H9 (cell line): Measurements from ENCODE around the gene ETV3L. TPM values are rescaled to one million over a fixed set of nuclear protein-coding genes. Genes with fewer than 3 reads are reported as not detected.

ENCODE experiments used
- DNase-seq: peaks from one replicate; pipeline ENCODE4 v3.0.0-alpha.2; 2017
- H2AFZ ChIP-seq: one replicate; pipeline ENCODE4 v1.6.1; 2013; ENCODE audit warnings: mild to moderate bottlenecking, low read length, control low read depth, moderate library complexity
- H2AK5ac ChIP-seq: 2 replicates; pipeline ENCODE4 v1.6.1; 2013; ENCODE audit warnings: low read length, control low read depth, mixed read lengths; ENCODE audit not compliant: insufficient read length
- H2BK120ac ChIP-seq: one replicate; pipeline ENCODE4 v1.6.1; 2013; ENCODE audit warnings: low read depth, mild to moderate bottlenecking, low read length, control low read depth, inconsistent platforms; ENCODE audit not compliant: poor library complexity, severe bottlenecking
- H2BK12ac ChIP-seq: 2 replicates; pipeline ENCODE4 v1.6.1; 2013; ENCODE audit warnings: low read length, control low read depth, mixed read lengths, low read depth; ENCODE audit not compliant: insufficient read length
- H2BK15ac ChIP-seq: 2 replicates; pipeline ENCODE4 v1.6.1; 2013; ENCODE audit warnings: low read depth, low read length, control low read depth
- H2BK20ac ChIP-seq: one replicate; pipeline ENCODE4 v1.6.1; 2013; ENCODE audit warnings: low read depth, mild to moderate bottlenecking, low read length, control low read depth, inconsistent platforms; ENCODE audit not compliant: poor library complexity, severe bottlenecking
- H2BK5ac ChIP-seq: 2 replicates; pipeline ENCODE4 v1.6.1; 2013; ENCODE audit warnings: low read length, control low read depth, mixed read lengths; ENCODE audit not compliant: insufficient read length
- H3K14ac ChIP-seq: 2 replicates; pipeline ENCODE4 v1.6.1; 2013; ENCODE audit warnings: low read length, control low read depth; ENCODE audit not compliant: insufficient read depth
- H3K18ac ChIP-seq: 2 replicates; pipeline ENCODE4 v1.6.1; 2013; ENCODE audit warnings: low read depth, mild to moderate bottlenecking, mixed read lengths, low read length, control low read depth; ENCODE audit not compliant: insufficient read length
- H3K23ac ChIP-seq: 2 replicates; pipeline ENCODE4 v1.6.1; 2013; ENCODE audit warnings: low read length, control low read depth, mixed read lengths, low read depth; ENCODE audit not compliant: insufficient read length
- H3K23me2 ChIP-seq: 2 replicates; pipeline ENCODE4 v1.6.1; 2013; ENCODE audit warnings: low read depth, mild to moderate bottlenecking, mixed read lengths, low read length, control low read depth; ENCODE audit not compliant: insufficient read length, poor library complexity, severe bottlenecking
- H3K27ac ChIP-seq: 2 replicates; pipeline ENCODE4 v1.5.1; 2013; ENCODE audit warnings: low read length, control low read depth, mixed read lengths, low read depth; ENCODE audit not compliant: insufficient read length
- H3K27me3 ChIP-seq: 2 replicates; pipeline ENCODE4 v1.6.1; 2013; ENCODE audit warnings: low read length, control low read depth, inconsistent platforms; ENCODE audit not compliant: insufficient read depth
- H3K4ac ChIP-seq: 2 replicates; pipeline ENCODE4 v1.6.1; 2013; ENCODE audit warnings: low read depth, mild to moderate bottlenecking, control low read depth, inconsistent platforms, low read length, moderate library complexity
- H3K4me1 ChIP-seq: 2 replicates; pipeline ENCODE4 v1.6.1; 2013; ENCODE audit warnings: low read length, control low read depth, inconsistent platforms; ENCODE audit not compliant: insufficient read depth
- H3K4me2 ChIP-seq: 2 replicates; pipeline ENCODE4 v1.6.1; 2013; ENCODE audit warnings: low read length, control low read depth, mixed read lengths; ENCODE audit not compliant: insufficient read length, insufficient read depth
- H3K56ac ChIP-seq: 2 replicates; pipeline ENCODE4 v1.6.1; 2013; ENCODE audit warnings: low read depth, mild to moderate bottlenecking, mixed read lengths, low read length, control low read depth; ENCODE audit not compliant: insufficient read length
- H3K79me1 ChIP-seq: 2 replicates; pipeline ENCODE4 v1.6.1; 2013; ENCODE audit warnings: low read depth, mild to moderate bottlenecking, moderate library complexity, low read length, control low read depth, inconsistent platforms; ENCODE audit not compliant: insufficient read depth, poor library complexity, severe bottlenecking
- H3K79me2 ChIP-seq: 2 replicates; pipeline ENCODE4 v1.6.1; 2013; ENCODE audit warnings: low read length, control low read depth, inconsistent platforms; ENCODE audit not compliant: insufficient read depth
- H3K9ac ChIP-seq: 2 replicates; pipeline ENCODE4 v1.6.1; 2013; ENCODE audit warnings: low read length, control low read depth, mixed read lengths; ENCODE audit not compliant: insufficient read length; ENCODE audit errors: extremely low read depth
- H3K9me3 ChIP-seq: one replicate; pipeline ENCODE4 v1.6.1; 2013; ENCODE audit warnings: low read depth, low read length, inconsistent platforms; ENCODE audit not compliant: control insufficient read depth
- H3T11ph ChIP-seq: one replicate; pipeline ENCODE4 v1.6.1; 2013; ENCODE audit warnings: mild to moderate bottlenecking, low read length, control low read depth, inconsistent platforms
- H4K20me1 ChIP-seq: one replicate; pipeline ENCODE4 v1.6.1; 2013; ENCODE audit not compliant: control insufficient read depth, insufficient read length, insufficient read depth
- H4K5ac ChIP-seq: 2 replicates; pipeline ENCODE4 v1.6.1; 2013; ENCODE audit warnings: low read depth, mild to moderate bottlenecking, mixed read lengths, low read length, control low read depth; ENCODE audit not compliant: insufficient read length
- H4K8ac ChIP-seq: replicated peaks from 2 replicates; pipeline ENCODE4 v1.6.1; 2013; ENCODE audit warnings: low read length, control low read depth, mixed read lengths, low read depth; ENCODE audit not compliant: insufficient read length
- H4K91ac ChIP-seq: 2 replicates; pipeline ENCODE4 v1.6.1; 2013; ENCODE audit warnings: low read depth, mild to moderate bottlenecking, moderate library complexity, mixed read lengths, low read length, control low read depth; ENCODE audit not compliant: insufficient read length
- H3K27ac Mint-ChIP-seq, 3 experiments: 2 replicates in 2 of 3; 3 replicates in 1 of 3; pipeline ENCODE4 v1.8.0; 2020 to 2021; ENCODE audit warnings: mixed read lengths in 3 of 3, mild to moderate bottlenecking in 1 of 3, moderate library complexity in 1 of 3
- H3K27me3 Mint-ChIP-seq: 2 replicates; pipeline ENCODE4 v1.8.0; 2021; ENCODE audit warnings: low read depth, mild to moderate bottlenecking, moderate library complexity, mixed read lengths
- H3K36me3 Mint-ChIP-seq, 3 experiments: 2 replicates in 2 of 3; 3 replicates in 1 of 3; pipeline ENCODE4 v1.8.0; 2020 to 2021; ENCODE audit warnings: low read depth in 3 of 3, mixed read lengths in 3 of 3; ENCODE audit not compliant: insufficient read depth in 1 of 3
- H3K4me1 Mint-ChIP-seq, 2 experiments: 2 replicates each; pipeline ENCODE4 v1.8.0; 2020; ENCODE audit warnings: mixed read lengths in 2 of 2
- H3K4me3 Mint-ChIP-seq, 2 experiments: 2 replicates in 1 of 2; 3 replicates in 1 of 2; pipeline ENCODE4 v1.8.0; 2020 to 2021; ENCODE audit warnings: mild to moderate bottlenecking in 2 of 2, mixed read lengths in 2 of 2, moderate library complexity in 1 of 2
- H3K9me3 Mint-ChIP-seq, 2 experiments: 2 replicates in 1 of 2; 3 replicates in 1 of 2; pipeline ENCODE4 v1.8.0; 2020; ENCODE audit warnings: mild to moderate bottlenecking in 2 of 2, mixed read lengths in 2 of 2, moderate library complexity in 1 of 2
- WGBS: extraction: QIAGEN DNeasy Blood & Tissue Kit; methylation state at CpG from one replicate; pipeline ENCODE4 v1.1.7; 2013; ENCODE audit warnings: missing lambda C conversion rate, low lambda C conversion rate, mixed read lengths; ENCODE audit not compliant: insufficient read length; ENCODE audit errors: extremely low coverage; 5-methylcytosine and 5-hydroxymethylcytosine counted together
- total RNA-seq: library from RNA; stranded (reverse); gene quantifications from 2 replicates; pipeline ENCODE4 v1.2.1, GENCODE V29; 2021
- TF ChIP-seq, protein P1 (sequence below): fragments of 200-600 bp; sonication (generic); conservative IDR thresholded peaks from 3 replicates; pipeline ENCODE4 v1.8.0; 2021; ENCODE audit warnings: antibody characterized with exemption, mild to moderate bottlenecking

Gene ETV3L
- total RNA-seq, 1 experiment from 2014 or later = 0.96 TPM

GRCh38 chr1:157081707-157082106 lies 17.9 kb downstream of the ETV3L start:
- H3K56ac ChIP-seq = no peak overlapping the region
- no peaks in the 10 kb centered on the region for H3K79me1 ChIP-seq
- no peaks in the 10 kb centered on the region for H3K9me3 Mint-ChIP-seq
- H2AFZ ChIP-seq = no peak overlapping the region
- no peak overlapping the region for H3K27ac ChIP-seq
- no peak overlapping the region for H4K91ac ChIP-seq
- no peak overlapping the region for H3K4me3 Mint-ChIP-seq
- no peaks in the 10 kb centered on the region for H3K23me2 ChIP-seq
- H3K18ac ChIP-seq = no peak overlapping the region
- no CpG with 5 or more reads among the region's 5 CpGs for WGBS
- no peak overlapping the region for H4K5ac ChIP-seq
- no peak overlapping the region for H2BK120ac ChIP-seq
- H2BK15ac ChIP-seq = no peak overlapping the region
- H3K14ac ChIP-seq = no peak overlapping the region
- no peak overlapping the region for H3K9ac ChIP-seq
- H3K36me3 Mint-ChIP-seq = no peaks in the 10 kb centered on the region
- H3K4me2 ChIP-seq = no peak overlapping the region
- TF ChIP-seq, protein P1, sequence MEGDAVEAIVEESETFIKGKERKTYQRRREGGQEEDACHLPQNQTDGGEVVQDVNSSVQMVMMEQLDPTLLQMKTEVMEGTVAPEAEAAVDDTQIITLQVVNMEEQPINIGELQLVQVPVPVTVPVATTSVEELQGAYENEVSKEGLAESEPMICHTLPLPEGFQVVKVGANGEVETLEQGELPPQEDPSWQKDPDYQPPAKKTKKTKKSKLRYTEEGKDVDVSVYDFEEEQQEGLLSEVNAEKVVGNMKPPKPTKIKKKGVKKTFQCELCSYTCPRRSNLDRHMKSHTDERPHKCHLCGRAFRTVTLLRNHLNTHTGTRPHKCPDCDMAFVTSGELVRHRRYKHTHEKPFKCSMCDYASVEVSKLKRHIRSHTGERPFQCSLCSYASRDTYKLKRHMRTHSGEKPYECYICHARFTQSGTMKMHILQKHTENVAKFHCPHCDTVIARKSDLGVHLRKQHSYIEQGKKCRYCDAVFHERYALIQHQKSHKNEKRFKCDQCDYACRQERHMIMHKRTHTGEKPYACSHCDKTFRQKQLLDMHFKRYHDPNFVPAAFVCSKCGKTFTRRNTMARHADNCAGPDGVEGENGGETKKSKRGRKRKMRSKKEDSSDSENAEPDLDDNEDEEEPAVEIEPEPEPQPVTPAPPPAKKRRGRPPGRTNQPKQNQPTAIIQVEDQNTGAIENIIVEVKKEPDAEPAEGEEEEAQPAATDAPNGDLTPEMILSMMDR = no peak
- H3K23ac ChIP-seq = no peak overlapping the region
- peaks cover 3% of the 10 kb centered on the region for H3K27me3 Mint-ChIP-seq
- H4K20me1 ChIP-seq = no peaks in the 10 kb centered on the region
- no peak for DNase-seq
- H3K4me1 ChIP-seq = peaks cover 3% of the 10 kb centered on the region; the same call in 1 of the 2 replicates
- no peaks in the 10 kb centered on the region for H3K79me2 ChIP-seq
- no peak overlapping the region for H4K8ac ChIP-seq
- H3K27me3 ChIP-seq = no peaks in the 10 kb centered on the region
- H3K9me3 ChIP-seq = no peaks in the 10 kb centered on the region
- peaks cover 11 to 19% of the 10 kb centered on the region in 2 experiments for H3K4me1 Mint-ChIP-seq
- no peak overlapping the region for H2AK5ac ChIP-seq
- no peak overlapping the region for H2BK20ac ChIP-seq
- no peak overlapping the region for H3K27ac Mint-ChIP-seq
- no peak overlapping the region for H3T11ph ChIP-seq
- H2BK12ac ChIP-seq = no peak overlapping the region
- no peak overlapping the region for H3K4ac ChIP-seq
- no peak overlapping the region for H2BK5ac ChIP-seq
